Fibroblast of lung (primary cell): ENCODE data around the gene WASL. TPM values are rescaled to one million over a fixed set of nuclear protein-coding genes. Genes with fewer than 3 reads are reported as not detected.

Experiments used
- DNase-seq, 2 donors: peaks; one replicate each; pipeline versions ENCODE4 v3.0.0 to v3.0.0-alpha.2; 2010; ENCODE audit warnings: low read depth in 2 of 2
- H2AFZ ChIP-seq: 2 replicates; pipeline ENCODE4 v1.5.1; 2012; ENCODE audit warnings: low read length, control low read depth, inconsistent platforms
- H3K27ac ChIP-seq: 2 replicates; pipeline ENCODE4 v1.5.1; 2011; ENCODE audit warnings: low read length, control low read depth; ENCODE audit not compliant: insufficient read depth
- H3K27me3 ChIP-seq: 2 replicates; pipeline ENCODE4 v1.5.1; 2011; ENCODE audit warnings: mild to moderate bottlenecking, low read length; ENCODE audit not compliant: control insufficient read depth, insufficient read depth
- H3K36me3 ChIP-seq: 2 replicates; pipeline ENCODE4 v1.5.1; 2011; ENCODE audit warnings: low read length; ENCODE audit not compliant: control insufficient read depth, insufficient read depth
- H3K4me1 ChIP-seq: 2 replicates; pipeline ENCODE4 v1.5.1; 2011; ENCODE audit warnings: low read length; ENCODE audit not compliant: control insufficient read depth, insufficient read depth; ENCODE audit errors: extremely low read depth
- H3K4me2 ChIP-seq: 2 replicates; pipeline ENCODE4 v1.5.1; 2011; ENCODE audit warnings: low read length, control low read depth; ENCODE audit not compliant: insufficient read depth; ENCODE audit errors: extremely low read depth
- H3K4me3 ChIP-seq, 4 experiments: fragments of 200-600 bp in 1 of 4; sonication (generic) in 1 of 4; replicated peaks in 1 of 4; 2 replicates each; pipeline ENCODE4 v1.5.1; 2011 to 2016; ENCODE audit warnings: low read length in 4 of 4, low read depth in 3 of 4, mild to moderate bottlenecking in 3 of 4, control low read depth in 2 of 4, inconsistent platforms in 1 of 4, mixed read lengths in 1 of 4; ENCODE audit not compliant: insufficient read depth in 1 of 4; ENCODE audit errors: control extremely low read depth in 1 of 4
- H3K79me2 ChIP-seq: 2 replicates; pipeline ENCODE4 v1.5.1; 2012; ENCODE audit warnings: mild to moderate bottlenecking, low read length, inconsistent platforms; ENCODE audit not compliant: control insufficient read depth, insufficient read depth
- H3K9ac ChIP-seq: 2 replicates; pipeline ENCODE4 v1.5.1; 2011; ENCODE audit warnings: mild to moderate bottlenecking, low read length, control low read depth; ENCODE audit not compliant: insufficient read depth
- H3K9me3 ChIP-seq: 2 replicates; pipeline ENCODE4 v1.5.1; 2012; ENCODE audit warnings: low read depth, low read length; ENCODE audit not compliant: control insufficient read depth, insufficient read depth
- H4K20me1 ChIP-seq: 2 replicates; pipeline ENCODE4 v1.5.1; 2011; ENCODE audit warnings: low read length; ENCODE audit not compliant: control insufficient read depth, insufficient read depth; ENCODE audit errors: extremely low read depth
- CTCF ChIP-seq, 2 donors: IDR thresholded peaks in 1 of 2; conservative IDR thresholded peaks in 1 of 2; 1 replicate in 1 of 2; 2 replicates in 1 of 2; pipeline ENCODE4 v1.5.1; 2011 to 2012; ENCODE audit warnings: low read length in 2 of 2, control low read depth in 1 of 2, inconsistent platforms in 1 of 2, low read depth in 1 of 2, mild to moderate bottlenecking in 1 of 2
- EZH2 ChIP-seq: IDR thresholded peaks from 2 replicates; pipeline ENCODE4 v1.5.1; 2012; ENCODE audit warnings: low read length, control low read depth, mild to moderate bottlenecking; ENCODE audit errors: missing control alignments
- polyA plus RNA-seq, 2 donors: library from polyadenylated mRNA; depleted of rRNA in 1 of 2; stranded (reverse) in 1 of 2; unstranded in 1 of 2; fragments of >200 nt; gene quantifications; 2 replicates each; pipeline ENCODE4 v1.2.1, GENCODE V29; 2011 to 2012; ENCODE audit warnings: missing spikeins in 1 of 2
- total RNA-seq: library from RNA; depleted of rRNA; stranded (reverse); fragments of >200 nt; gene quantifications from 2 replicates; pipeline ENCODE4 v1.2.1, GENCODE V29; 2014

WASL gene
- total and polyA plus RNA-seq, 2 donors (not counting 1 experiment from before 2014, with no cell fraction given) = 15.4 to 21.0 TPM

- Histone ChIP-seq H3K79me2 (no peaks in the 10 kb centered on the region), H3K4me1 (peaks cover 2% of the 10 kb centered on the region), H3K27ac (no peak overlapping the region), H4K20me1 (no peaks in the 10 kb centered on the region), H3K36me3 (no peaks in the 10 kb centered on the region), H3K27me3 (no peaks in the 10 kb centered on the region), H3K4me2 (no peak overlapping the region), H3K9me3 (no peaks in the 10 kb centered on the region), H2AFZ (no peak overlapping the region), H3K4me3 (no peak overlapping the region), H3K9ac (no peak overlapping the region)
- TF ChIP-seq CTCF (conservative IDR thresholded peaks at IDR 0.05 in 1 of 2, IDR thresholded peaks at IDR 0.05 in 1 of 2; ENCODE audit: low read depth in 1 of 2, low read length in 2 of 2) (no peak), EZH2 (no peak)
- no peak for DNase-seq
These were observed 106.9 kb downstream of the WASL start for GRCh38 chr7:123641901-123642300.

- Histone ChIP-seq H2AFZ (no peak overlapping the region), H3K4me2 (no peak overlapping the region), H3K36me3 (no peaks in the 10 kb centered on the region), H3K9ac (no peak overlapping the region), H3K27me3 (no peaks in the 10 kb centered on the region), H3K4me1 (peaks cover 2% of the 10 kb centered on the region), H3K79me2 (no peaks in the 10 kb centered on the region), H3K27ac (no peak overlapping the region), H4K20me1 (no peaks in the 10 kb centered on the region), H3K9me3 (no peaks in the 10 kb centered on the region), H3K4me3 (no peak overlapping the region)
- DNase-seq = no peak
- no peak for TF ChIP-seq CTCF (conservative IDR thresholded peaks at IDR 0.05 in 1 of 2, IDR thresholded peaks at IDR 0.05 in 1 of 2; ENCODE audit: low read depth in 1 of 2, low read length in 2 of 2)
- no peak for TF ChIP-seq EZH2
These were observed 108.2 kb downstream of the WASL start for GRCh38 chr7:123640583-123640982.

GRCh38 chr7:123639631-123640030 is 109.2 kb downstream of the WASL start:
- Histone ChIP-seq H4K20me1 (no peaks in the 10 kb centered on the region), H3K27ac (no peak overlapping the region), H3K4me1 (peaks cover 2% of the 10 kb centered on the region), H3K4me2 (no peak overlapping the region), H3K4me3 (no peak overlapping the region), H3K9ac (no peak overlapping the region), H2AFZ (no peak overlapping the region), H3K9me3 (no peaks in the 10 kb centered on the region), H3K79me2 (no peaks in the 10 kb centered on the region), H3K36me3 (no peaks in the 10 kb centered on the region), H3K27me3 (no peaks in the 10 kb centered on the region)
- no peak for DNase-seq
- TF ChIP-seq CTCF (conservative IDR thresholded peaks at IDR 0.05 in 1 of 2, IDR thresholded peaks at IDR 0.05 in 1 of 2; ENCODE audit: low read depth in 1 of 2, low read length in 2 of 2) = no peak
